Immature natural killer cell (primary cell): Measurements from ENCODE around the gene SEZ6. TPM values are rescaled to one million over a fixed set of nuclear protein-coding genes. Genes with fewer than 3 reads are reported as not detected.
A peak's percentile ranks its signal among the peaks of the same experiment; 100 is the strongest.

Experiments used
- DNase-seq, 3 donors: peaks; one replicate each; pipeline ENCODE4 v3.0.0; 2022; ENCODE audit warnings: mixed read lengths in 1 of 3
- H3K27ac Mint-ChIP-seq, 6 donors: one replicate each; pipeline ENCODE4 v1.8.0; 2020; ENCODE audit warnings: mixed read lengths in 6 of 6, mild to moderate bottlenecking in 5 of 6, inconsistent platforms in 4 of 6, moderate library complexity in 3 of 6
- H3K27me3 Mint-ChIP-seq, 3 donors: one replicate each; pipeline ENCODE4 v1.8.0; 2020 to 2021; ENCODE audit warnings: low read depth in 3 of 3, mild to moderate bottlenecking in 3 of 3, mixed read lengths in 3 of 3, moderate library complexity in 3 of 3, inconsistent platforms in 1 of 3
- H3K36me3 Mint-ChIP-seq, 3 donors: one replicate each; pipeline ENCODE4 v1.8.0; 2020; ENCODE audit warnings: mixed read lengths in 3 of 3, inconsistent platforms in 2 of 3, mild to moderate bottlenecking in 2 of 3
- H3K4me1 Mint-ChIP-seq, 2 donors: one replicate each; pipeline ENCODE4 v1.8.0; 2020; ENCODE audit warnings: inconsistent platforms in 2 of 2, mild to moderate bottlenecking in 2 of 2, mixed read lengths in 2 of 2, moderate library complexity in 1 of 2
- H3K4me3 Mint-ChIP-seq, 5 donors: one replicate each; pipeline ENCODE4 v1.8.0; 2020; ENCODE audit warnings: mild to moderate bottlenecking in 5 of 5, mixed read lengths in 5 of 5, inconsistent platforms in 3 of 5, moderate library complexity in 3 of 5
- H3K9me3 Mint-ChIP-seq, 6 donors: one replicate each; pipeline ENCODE4 v1.8.0; 2020; ENCODE audit warnings: mild to moderate bottlenecking in 6 of 6, mixed read lengths in 6 of 6, inconsistent platforms in 4 of 6, moderate library complexity in 3 of 6
- polyA plus RNA-seq, 3 donors: library from polyadenylated mRNA; unstranded; fragments of 300-500 nt; fragmentation: Illumina TruSeq; gene quantifications; one replicate each; pipeline ENCODE4 v1.2.3, GENCODE V29; 2021

Gene SEZ6
- polyA plus RNA-seq, 3 donors from 2014 or later, result 0.71 to 3.8 (median 0.86) TPM

- Mint-ChIP-seq H3K4me1 (peaks cover 5 to 8% of the 10 kb centered on the region in 2 donors), H3K27ac (no peak overlapping the region), H3K27me3 (peaks cover 0 to 8% (median 2%) of the 10 kb centered on the region in 3 donors)
Measured at GRCh38 chr17:28988475-28988874, 17.4 kb downstream of the SEZ6 start.

GRCh38 chr17:28986714-28987655 is 18.8 kb downstream of the SEZ6 start:
- peaks cover 20 to 23% of the 10 kb centered on the region in 2 donors for H3K4me1 Mint-ChIP-seq
- H3K36me3 Mint-ChIP-seq, result no peaks in the 10 kb centered on the region
- no peaks in the 10 kb centered on the region for H3K9me3 Mint-ChIP-seq
- H3K4me3 Mint-ChIP-seq, result no peak overlapping the region
- no peak overlapping the region for H3K27ac Mint-ChIP-seq
- DNase-seq, result no peak
- H3K27me3 Mint-ChIP-seq, result peaks cover 0 to 16% (median 8%) of the 10 kb centered on the region in 3 donors

More at GRCh38 chr17:28988475-28988874, 17.4 kb downstream of the SEZ6 start:
- Mint-ChIP-seq H3K36me3 (no peaks in the 10 kb centered on the region), H3K4me3 (no peak overlapping the region), H3K9me3 (no peaks in the 10 kb centered on the region)
- DNase-seq, result no peak

- no peaks in the 10 kb centered on the region for H3K9me3 Mint-ChIP-seq
- H3K27me3 Mint-ChIP-seq, result peaks cover 0 to 16% (median 8%) of the 10 kb centered on the region in 3 donors
- H3K36me3 Mint-ChIP-seq, result no peaks in the 10 kb centered on the region
- H3K4me1 Mint-ChIP-seq, result peaks cover 24 to 29% of the 10 kb centered on the region in 2 donors
- H3K27ac Mint-ChIP-seq, result no peak overlapping the region
- H3K4me3 Mint-ChIP-seq, result no peak overlapping the region
- no peak for DNase-seq
Measured at GRCh38 chr17:28985950-28986713, 19.7 kb downstream of the SEZ6 start.

- Mint-ChIP-seq H3K4me1 (peaks cover 24 to 32% of the 10 kb centered on the region in 2 donors), H3K4me3 (peak overlapping the region in 3 of 5 donors; percentile 35 to 76 (median 70))
Measured at GRCh38 chr17:28983286-28984230, 22.3 kb downstream of the SEZ6 start.

GRCh38 chr17:28982131-28982793 is 23.6 kb downstream of the SEZ6 start:
- H3K27ac Mint-ChIP-seq, result peak overlapping the region; percentile 93 to 100 (median 98)
- peaks cover 2 to 17% (median 9%) of the 10 kb centered on the region in 3 donors for H3K27me3 Mint-ChIP-seq
- H3K36me3 Mint-ChIP-seq, result no peaks in the 10 kb centered on the region
- peaks cover 24 to 32% of the 10 kb centered on the region in 2 donors for H3K4me1 Mint-ChIP-seq
- DNase-seq, result peak; percentile 89 to 90 (median 90)
- peak overlapping the region; percentile 34 to 77 (median 70) for H3K4me3 Mint-ChIP-seq
- H3K9me3 Mint-ChIP-seq, result no peaks in the 10 kb centered on the region

More at GRCh38 chr17:28983286-28984230, 22.3 kb downstream of the SEZ6 start:
- DNase-seq, result no peak
- Mint-ChIP-seq H3K36me3 (no peaks in the 10 kb centered on the region), H3K9me3 (no peaks in the 10 kb centered on the region), H3K27ac (peak overlapping the region; percentile 93 to 100 (median 98)), H3K27me3 (peaks cover 0 to 17% (median 11%) of the 10 kb centered on the region in 3 donors)

GRCh38 chr17:28978356-28978964 is 27.4 kb downstream of the SEZ6 start:
- Mint-ChIP-seq H3K27me3 (peaks cover 2 to 16% (median 9%) of the 10 kb centered on the region in 3 donors), H3K4me3 (no peak overlapping the region), H3K4me1 (peaks cover 19 to 24% of the 10 kb centered on the region in 2 donors), H3K27ac (peak overlapping the region in 5 of 6 donors; percentile 54 to 100 (median 72)), H3K36me3 (no peaks in the 10 kb centered on the region), H3K9me3 (no peaks in the 10 kb centered on the region)
- DNase-seq, result no peak

- Mint-ChIP-seq H3K9me3 (no peaks in the 10 kb centered on the region), H3K4me1 (peaks cover 12 to 17% of the 10 kb centered on the region in 2 donors), H3K27me3 (peaks cover 2 to 16% (median 8%) of the 10 kb centered on the region in 3 donors), H3K27ac (peak overlapping the region in 5 of 6 donors; percentile 54 to 100 (median 72)), H3K36me3 (no peaks in the 10 kb centered on the region), H3K4me3 (no peak overlapping the region)
- DNase-seq, result no peak
Measured at GRCh38 chr17:28977659-28978355, 28.0 kb downstream of the SEZ6 start.

- Mint-ChIP-seq H3K36me3 (no peaks in the 10 kb centered on the region), H3K27me3 (peaks cover 0 to 6% (median 3%) of the 10 kb centered on the region in 3 donors), H3K9me3 (no peaks in the 10 kb centered on the region), H3K4me1 (peaks cover 0 to 3% of the 10 kb centered on the region in 2 donors), H3K4me3 (no peak overlapping the region), H3K27ac (peak overlapping the region in 1 of 6 donors; percentile 17)
- DNase-seq, result no peak
Measured at GRCh38 chr17:28975646-28976045, 30.2 kb downstream of the SEZ6 start.

- Mint-ChIP-seq H3K27ac (no peak overlapping the region), H3K9me3 (no peaks in the 10 kb centered on the region), H3K4me3 (no peak overlapping the region), H3K36me3 (no peaks in the 10 kb centered on the region), H3K4me1 (peaks cover 0 to 3% of the 10 kb centered on the region in 2 donors), H3K27me3 (peaks cover 0 to 5% (median 3%) of the 10 kb centered on the region in 3 donors)
- no peak for DNase-seq
Measured at GRCh38 chr17:28975031-28975430, 30.8 kb downstream of the SEZ6 start.

- DNase-seq, result no peak
- H3K27me3 Mint-ChIP-seq, result peaks cover 0 to 4% (median 3%) of the 10 kb centered on the region in 3 donors
- no peak overlapping the region for H3K4me3 Mint-ChIP-seq
- H3K27ac Mint-ChIP-seq, result peak overlapping the region in 1 of 6 donors; percentile 45
- H3K9me3 Mint-ChIP-seq, result no peaks in the 10 kb centered on the region
- H3K36me3 Mint-ChIP-seq, result no peaks in the 10 kb centered on the region
- peaks cover 0 to under 1% of the 10 kb centered on the region in 2 donors for H3K4me1 Mint-ChIP-seq
Measured at GRCh38 chr17:28974451-28974850, 31.4 kb downstream of the SEZ6 start.

- no peaks in the 10 kb centered on the region for H3K9me3 Mint-ChIP-seq
- H3K4me3 Mint-ChIP-seq, result no peak overlapping the region
- H3K27me3 Mint-ChIP-seq, result peaks cover 0 to 3% (median 0%) of the 10 kb centered on the region in 3 donors
- H3K27ac Mint-ChIP-seq, result no peak overlapping the region
- no peaks in the 10 kb centered on the region for H3K36me3 Mint-ChIP-seq
- no peak for DNase-seq
- no peaks in the 10 kb centered on the region for H3K4me1 Mint-ChIP-seq
Measured at GRCh38 chr17:28973425-28973824, 32.4 kb downstream of the SEZ6 start.

GRCh38 chr17:28972437-28972836 is 33.4 kb downstream of the SEZ6 start:
- DNase-seq, result no peak
- Mint-ChIP-seq H3K9me3 (no peaks in the 10 kb centered on the region), H3K36me3 (no peaks in the 10 kb centered on the region), H3K27me3 (peaks cover 0 to 3% (median 0%) of the 10 kb centered on the region in 3 donors), H3K4me1 (no peaks in the 10 kb centered on the region), H3K4me3 (no peak overlapping the region), H3K27ac (peak overlapping the region in 1 of 6 donors; percentile 65)
